Measurements from ENCODE around the gene CXCL13. TPM values are rescaled to one million over a fixed set of nuclear protein-coding genes. Genes with fewer than 3 reads are reported as not detected.
A peak's percentile ranks its signal among the peaks of the same experiment; 100 is the strongest.
"Not testable (repeated sequence)": the region's sequence is repeated elsewhere in the genome, so short reads cannot be mapped to it uniquely, and the experiment has no call there.

The CXCL13 gene
- total RNA-seq, 2 donors from 2014 or later, result not detected

DNA sequence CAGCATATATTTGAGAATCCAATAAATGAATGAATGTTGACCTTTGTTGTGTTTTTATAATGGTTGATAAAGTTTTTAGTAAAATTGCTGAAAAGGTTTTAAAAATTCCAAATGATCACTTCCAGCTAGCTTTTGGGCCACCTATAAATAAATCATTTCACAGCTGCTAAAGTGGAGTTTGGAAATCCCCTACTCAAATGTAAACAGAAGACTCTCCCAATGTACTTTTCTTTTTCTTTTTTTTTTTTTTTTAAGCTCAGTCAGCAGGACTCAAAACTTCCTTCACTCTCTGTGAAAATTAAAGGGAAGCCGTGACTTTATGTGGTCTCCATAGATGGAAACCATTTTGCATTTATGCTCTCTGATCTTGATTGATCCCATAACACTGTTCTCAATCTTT, 45.2 kb downstream of the CXCL13 start:
- no peak overlapping the region for H3K4me3 ChIP-seq
- peaks cover 43% of the 10 kb centered on the region for H3K4me1 ChIP-seq
- intact Hi-C loops (cut with DNase I), result no loop called here
- H3K9me3 ChIP-seq, result no peaks in the 10 kb centered on the region
- ATAC-seq (peak; percentile 16), DNase-seq (no peak)
- H3K27ac ChIP-seq, result peak overlapping the region in 2 of 4 donors; percentile 58 to 60
- H3K27me3 ChIP-seq, result no peaks in the 10 kb centered on the region
- no peaks in the 10 kb centered on the region for H3K36me3 ChIP-seq (replicated peaks in 1 of 2; ENCODE audit: insufficient read depth in 1 of 2, low read depth in 2 of 2)
- TF ChIP-seq, protein P1, sequence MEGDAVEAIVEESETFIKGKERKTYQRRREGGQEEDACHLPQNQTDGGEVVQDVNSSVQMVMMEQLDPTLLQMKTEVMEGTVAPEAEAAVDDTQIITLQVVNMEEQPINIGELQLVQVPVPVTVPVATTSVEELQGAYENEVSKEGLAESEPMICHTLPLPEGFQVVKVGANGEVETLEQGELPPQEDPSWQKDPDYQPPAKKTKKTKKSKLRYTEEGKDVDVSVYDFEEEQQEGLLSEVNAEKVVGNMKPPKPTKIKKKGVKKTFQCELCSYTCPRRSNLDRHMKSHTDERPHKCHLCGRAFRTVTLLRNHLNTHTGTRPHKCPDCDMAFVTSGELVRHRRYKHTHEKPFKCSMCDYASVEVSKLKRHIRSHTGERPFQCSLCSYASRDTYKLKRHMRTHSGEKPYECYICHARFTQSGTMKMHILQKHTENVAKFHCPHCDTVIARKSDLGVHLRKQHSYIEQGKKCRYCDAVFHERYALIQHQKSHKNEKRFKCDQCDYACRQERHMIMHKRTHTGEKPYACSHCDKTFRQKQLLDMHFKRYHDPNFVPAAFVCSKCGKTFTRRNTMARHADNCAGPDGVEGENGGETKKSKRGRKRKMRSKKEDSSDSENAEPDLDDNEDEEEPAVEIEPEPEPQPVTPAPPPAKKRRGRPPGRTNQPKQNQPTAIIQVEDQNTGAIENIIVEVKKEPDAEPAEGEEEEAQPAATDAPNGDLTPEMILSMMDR (IDR thresholded peaks at IDR 0.05), result no peak
- TF ChIP-seq POLR2A (IDR thresholded peaks at IDR 0.05), result no peak
- 25 to 41% methylated on average over 1 of the region's 1 CpG for WGBS, 2 donors

DNA sequence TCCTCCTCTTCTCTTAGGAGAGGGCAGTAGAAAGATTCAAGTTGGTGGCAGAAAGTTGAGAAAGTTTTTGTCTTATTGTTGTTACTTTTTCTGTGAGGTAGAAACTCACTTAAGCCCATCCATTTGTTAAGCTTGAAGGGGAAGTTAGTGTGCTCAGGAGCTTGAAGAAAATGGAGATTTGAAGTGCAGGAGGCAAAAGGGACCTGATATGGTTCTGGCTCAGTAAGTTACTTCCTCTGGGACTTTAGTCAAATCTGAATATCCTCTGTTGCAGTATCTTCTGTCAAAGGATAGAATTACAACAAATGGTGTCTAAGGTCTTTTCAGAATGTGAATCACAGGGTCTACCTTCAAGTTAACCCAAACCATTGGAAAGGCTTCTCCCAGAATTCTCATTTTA, 46.2 kb downstream of the CXCL13 start:
- no peaks in the 10 kb centered on the region for H3K36me3 ChIP-seq (replicated peaks in 1 of 2; ENCODE audit: insufficient read depth in 1 of 2, low read depth in 2 of 2)
- intact Hi-C loops (cut with DNase I), result no loop called here
- ATAC-seq (peak; percentile 5), DNase-seq (no peak)
- H3K27ac ChIP-seq, result peak overlapping the region in 2 of 4 donors; percentile 58 to 60
- H3K4me1 ChIP-seq, result peaks cover 43% of the 10 kb centered on the region
- H3K27me3 ChIP-seq, result no peaks in the 10 kb centered on the region
- TF ChIP-seq, protein P1 (IDR thresholded peaks at IDR 0.05), result no peak
- TF ChIP-seq POLR2A (IDR thresholded peaks at IDR 0.05), result no peak
- H3K4me3 ChIP-seq, result no peak overlapping the region
- H3K9me3 ChIP-seq, result no peaks in the 10 kb centered on the region

DNA sequence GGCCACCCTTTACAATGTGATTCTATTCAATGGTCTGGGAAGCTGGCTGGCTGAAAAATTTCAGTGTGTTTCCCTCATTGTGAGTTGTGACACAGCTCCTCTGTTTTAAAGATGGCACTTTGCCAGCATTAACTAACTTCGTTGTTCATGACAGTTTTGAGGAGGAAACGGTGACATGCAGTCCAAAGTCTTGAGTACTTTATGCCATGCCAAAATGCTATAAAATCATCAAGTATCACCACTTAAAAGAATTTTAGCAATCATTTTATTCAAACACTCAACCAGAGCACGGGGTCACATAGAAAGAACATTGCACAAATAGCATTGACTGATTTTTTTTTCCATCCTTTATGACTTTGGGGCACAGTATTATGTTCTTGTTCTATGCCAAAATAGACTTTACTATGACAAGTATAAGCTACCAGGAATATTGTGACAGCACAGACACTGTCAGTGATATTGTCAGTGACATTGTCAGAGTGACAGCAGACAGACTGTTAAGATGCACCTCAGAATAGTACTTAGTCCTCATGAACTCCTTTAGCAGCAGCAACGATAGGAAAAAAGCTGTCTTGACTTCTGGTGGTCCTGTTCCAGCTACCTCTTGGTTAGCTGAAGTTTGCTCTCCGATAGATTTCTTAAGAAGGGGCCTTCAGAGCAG, 46.7 kb downstream of the CXCL13 start:
- 35 to 41% methylated on average over 5 of the region's 5 CpGs for WGBS, 2 donors
- H3K4me3 ChIP-seq, result no peak overlapping the region
- TF ChIP-seq, protein P1 (IDR thresholded peaks at IDR 0.05), result no peak
- no peak for TF ChIP-seq POLR2A (IDR thresholded peaks at IDR 0.05)
- H3K27ac ChIP-seq, result peak overlapping the region in 2 of 4 donors; percentile 58 to 60
- no peaks in the 10 kb centered on the region for H3K36me3 ChIP-seq (replicated peaks in 1 of 2; ENCODE audit: insufficient read depth in 1 of 2, low read depth in 2 of 2)
- H3K9me3 ChIP-seq, result no peaks in the 10 kb centered on the region
- DNase-seq (peak in 2 of 4 donors; percentile 12 to 45), ATAC-seq (peak; percentile 69)
- intact Hi-C loops (cut with DNase I), result no loop called here
- peaks cover 43% of the 10 kb centered on the region for H3K4me1 ChIP-seq
- no peaks in the 10 kb centered on the region for H3K27me3 ChIP-seq

DNA sequence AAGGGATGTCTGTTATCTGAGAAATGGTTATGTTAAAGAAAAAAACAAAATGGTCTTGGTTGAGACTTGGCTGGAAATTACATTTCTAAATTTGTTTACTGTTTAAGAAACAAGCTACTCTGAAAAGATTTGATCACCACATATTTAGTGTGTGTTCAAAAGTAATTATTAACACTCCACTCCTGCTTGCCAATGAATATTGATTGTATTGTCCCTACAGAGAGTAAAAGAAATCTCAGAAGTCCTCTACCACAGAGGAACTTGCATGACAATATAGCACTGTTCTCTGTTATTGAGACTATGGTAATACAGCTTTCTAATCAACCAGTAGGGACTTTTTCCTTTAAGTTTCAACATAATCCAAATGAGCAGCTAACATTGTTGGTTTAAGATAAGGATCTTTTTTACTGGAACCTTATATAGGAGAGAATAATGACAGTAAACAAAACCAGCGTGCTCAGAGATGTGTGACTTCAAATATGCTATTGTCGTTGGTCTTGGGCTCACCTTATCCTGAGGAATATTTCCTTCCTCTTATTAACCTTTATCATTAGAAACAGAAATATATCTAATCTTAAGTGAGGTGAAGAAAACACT, 47.6 kb downstream of the CXCL13 start:
- DNase-seq (no peak), ATAC-seq (no peak)
- Histone ChIP-seq H3K27ac (no peak overlapping the region), H3K9me3 (no peaks in the 10 kb centered on the region), H3K36me3 (replicated peaks in 1 of 2; ENCODE audit: insufficient read depth in 1 of 2, low read depth in 2 of 2) (no peaks in the 10 kb centered on the region), H3K4me1 (peaks cover 43% of the 10 kb centered on the region), H3K4me3 (no peak overlapping the region), H3K27me3 (no peaks in the 10 kb centered on the region)
- intact Hi-C loops (cut with DNase I), result no loop called here
- WGBS, 2 donors, result 15 to 25% methylated on average over 2 of the region's 2 CpGs
- no peak for TF ChIP-seq POLR2A (IDR thresholded peaks at IDR 0.05)
- TF ChIP-seq, protein P1 (IDR thresholded peaks at IDR 0.05), result no peak

DNA sequence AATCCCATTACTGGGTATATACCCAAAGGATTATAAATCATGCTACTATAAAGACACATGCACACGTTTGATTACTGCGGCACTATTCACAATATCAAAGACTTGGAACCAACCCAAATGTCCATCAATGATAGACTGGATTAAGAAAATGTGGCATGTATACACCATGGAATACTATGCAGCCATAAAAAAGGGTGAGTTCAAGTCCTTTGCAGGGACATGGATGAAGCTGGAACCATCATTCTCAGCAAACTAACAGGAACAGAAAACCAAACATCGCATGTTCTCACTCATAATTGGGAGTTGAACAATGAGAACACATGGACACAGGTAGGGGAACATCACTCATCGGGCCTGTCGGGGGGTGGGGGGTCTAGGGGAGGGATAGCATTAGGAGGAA, 54.7 kb downstream of the CXCL13 start:
- WGBS, 2 donors, result 80 to 84% methylated on average over 5 of the region's 5 CpGs
- H3K4me1 ChIP-seq; H3K36me3 ChIP-seq (replicated peaks in 1 of 2; ENCODE audit: insufficient read depth in 1 of 2, low read depth in 2 of 2); DNase-seq; H3K27ac ChIP-seq; H3K4me3 ChIP-seq; H3K27me3 ChIP-seq; H3K9me3 ChIP-seq; intact Hi-C loops (cut with DNase I); ATAC-seq: not testable (repeated sequence)

Other genes starting within 250 kb of the CXCL13 start
- 10 to 100 TPM; 17.5 to 19.2 TPM for gene CNOT6L, start 213.5 kb downstream of the CXCL13 start, total RNA-seq

Data from body of pancreas (tissue), 4 donors.